Keratinocyte (primary cell): Measurements from ENCODE around the gene LARGE1. TPM values are rescaled to one million over a fixed set of nuclear protein-coding genes. Genes with fewer than 3 reads are reported as not detected.

Source experiments
- DNase-seq: peaks from one replicate; pipeline ENCODE4 v3.0.0-alpha.2; 2011; ENCODE audit warnings: low read depth, missing footprints, low spot score
- FAIRE-seq: peaks from 2 replicates; lab custom pipeline; 2011; peaks lifted over from hg19 to GRCh38; lab: Jason Lieb, UNC
- H2AFZ ChIP-seq: 2 replicates; pipeline ENCODE4 v1.6.0; 2012; ENCODE audit warnings: low read length, control low read depth, inconsistent platforms; ENCODE audit not compliant: control insufficient read depth
- H3K27ac ChIP-seq: 2 replicates; pipeline ENCODE4 v1.5.1; 2011; ENCODE audit warnings: low read length; ENCODE audit not compliant: control insufficient read depth, insufficient read depth
- H3K27me3 ChIP-seq: 3 replicates; pipeline ENCODE4 v1.6.0; 2011; ENCODE audit warnings: low read length; ENCODE audit not compliant: control insufficient read depth, insufficient read depth; ENCODE audit errors: extremely low read depth
- H3K36me3 ChIP-seq, 2 experiments: 2 replicates in 1 of 2; 3 replicates in 1 of 2; pipeline ENCODE4 v1.5.1; 2011; ENCODE audit warnings: low read length in 2 of 2, mild to moderate bottlenecking in 1 of 2; ENCODE audit not compliant: control insufficient read depth in 2 of 2, insufficient read depth in 2 of 2; ENCODE audit errors: extremely low read depth in 1 of 2
- H3K4me1 ChIP-seq: 3 replicates; pipeline ENCODE4 v1.5.1; 2011; ENCODE audit warnings: low read length; ENCODE audit not compliant: control insufficient read depth, insufficient read depth; ENCODE audit errors: extremely low read depth
- H3K4me2 ChIP-seq: 3 replicates; pipeline ENCODE4 v1.6.0; 2011; ENCODE audit warnings: low read depth, low read length; ENCODE audit not compliant: control insufficient read depth, insufficient read depth; ENCODE audit errors: extremely low read depth
- H3K4me3 ChIP-seq, 3 experiments: fragments of 200-600 bp in 1 of 3; sonication (generic) in 1 of 3; 2 replicates in 2 of 3; 3 replicates in 1 of 3; pipeline ENCODE4 v1.5.1; 2011 to 2016; ENCODE audit warnings: low read length in 3 of 3, mild to moderate bottlenecking in 3 of 3, control low read depth in 2 of 3, inconsistent platforms in 1 of 3, low read depth in 1 of 3, mixed read lengths in 1 of 3, mixed run types in 1 of 3, moderate library complexity in 1 of 3; ENCODE audit not compliant: control insufficient read depth in 2 of 3, insufficient read depth in 2 of 3; ENCODE audit errors: extremely low read depth in 1 of 3
- H3K79me2 ChIP-seq: 2 replicates; pipeline ENCODE4 v1.6.0; 2012; ENCODE audit warnings: low read length; ENCODE audit not compliant: control insufficient read depth, insufficient read depth
- H3K9ac ChIP-seq: 3 replicates; pipeline ENCODE4 v1.6.0; 2011; ENCODE audit warnings: low read length; ENCODE audit not compliant: control insufficient read depth, insufficient read depth; ENCODE audit errors: extremely low read depth
- H3K9me1 ChIP-seq: 3 replicates; pipeline ENCODE4 v1.6.0; 2011; ENCODE audit warnings: low read length; ENCODE audit not compliant: control insufficient read depth, insufficient read depth; ENCODE audit errors: extremely low read depth
- H3K9me3 ChIP-seq: 2 replicates; pipeline ENCODE4 v1.5.1; 2012; ENCODE audit warnings: low read depth, low read length; ENCODE audit not compliant: control insufficient read depth
- H4K20me1 ChIP-seq: 3 replicates; pipeline ENCODE4 v1.6.0; 2011; ENCODE audit warnings: low read length; ENCODE audit not compliant: control insufficient read depth, insufficient read depth; ENCODE audit errors: extremely low read depth
- CTCF ChIP-seq, 3 experiments: IDR thresholded peaks in 1 of 3; conservative IDR thresholded peaks in 1 of 3; optimal IDR thresholded peaks in 1 of 3; 2 replicates in 2 of 3; 3 replicates in 1 of 3; pipeline versions ENCODE3 to v1.5.1; 2011; ENCODE audit warnings: low read length in 3 of 3, mild to moderate bottlenecking in 3 of 3, moderate library complexity in 2 of 3, control low read depth in 1 of 3, inconsistent platforms in 1 of 3; ENCODE audit not compliant: insufficient read depth in 2 of 3; ENCODE audit errors: extremely low read depth in 1 of 3
- EZH2 ChIP-seq: IDR thresholded peaks from one replicate; pipeline ENCODE4 v1.6.1; 2012; ENCODE audit warnings: inconsistent platforms, mild to moderate bottlenecking, low read length, moderate library complexity
- dilution Hi-C: fragments of 300-500 bp; cut with MboI; formaldehyde crosslinking; loops from one replicate; pipeline ENCODE4 v1.7.0; 2020; ENCODE audit warnings: low sequenced_read_pairs; ENCODE audit not compliant: extremely low pct_ligation_motif_present
- polyA plus RNA-seq, 5 experiments: library from polyadenylated mRNA; depleted of rRNA in 3 of 5; stranded (reverse) in 3 of 5; stranded (forward) in 1 of 5; unstranded in 1 of 5; fragments of >200 nt; gene quantifications; 1 replicate in 1 of 5; 2 replicates in 3 of 5; 3 replicates in 1 of 5; pipeline versions ENCODE4 v1.2.1 to v1.2.3, GENCODE V29; 2011 to 2012; ENCODE audit warnings: missing spikeins in 2 of 5, low read depth in 1 of 5, low replicate concordance in 1 of 5

LARGE1 gene
- polyA plus RNA-seq, 1 donor (not counting 4 experiments of a cell fraction or from before 2014, with no cell fraction given), result 4.5 TPM

GRCh38 chr22:33515795-33516194 is 404.5 kb downstream of the LARGE1 start:
- Histone ChIP-seq H3K4me3 (no peak overlapping the region), H3K4me1 (no peaks in the 10 kb centered on the region), H3K9me1 (no peaks in the 10 kb centered on the region), H3K36me3 (no peaks in the 10 kb centered on the region), H3K27ac (no peak overlapping the region), H3K9ac (no peak overlapping the region), H3K4me2 (no peak overlapping the region), H3K79me2 (no peaks in the 10 kb centered on the region), H2AFZ (no peak overlapping the region), H4K20me1 (no peaks in the 10 kb centered on the region), H3K9me3 (no peaks in the 10 kb centered on the region), H3K27me3 (no peaks in the 10 kb centered on the region)
- DNase-seq (no peak), FAIRE-seq (no peak)
- dilution Hi-C loops, result no loop called here
- TF ChIP-seq CTCF (optimal IDR thresholded peaks at IDR 0.05 in 1 of 3, IDR thresholded peaks at IDR 0.05 in 1 of 3, conservative IDR thresholded peaks at IDR 0.05 in 1 of 3; ENCODE audit: extremely low read depth in 1 of 3, insufficient read depth in 2 of 3, low read length in 3 of 3) (no peak), EZH2 (no peak)

- TF ChIP-seq CTCF (optimal IDR thresholded peaks at IDR 0.05 in 1 of 3, IDR thresholded peaks at IDR 0.05 in 1 of 3, conservative IDR thresholded peaks at IDR 0.05 in 1 of 3; ENCODE audit: extremely low read depth in 1 of 3, insufficient read depth in 2 of 3, low read length in 3 of 3) (no peak), EZH2 (no peak)
- H3K36me3 ChIP-seq, result no peaks in the 10 kb centered on the region
- no peak for DNase-seq
- no peaks in the 10 kb centered on the region for H3K4me1 ChIP-seq
- no peaks in the 10 kb centered on the region for H3K79me2 ChIP-seq
- H3K27ac ChIP-seq, result no peak overlapping the region
- H3K9me1 ChIP-seq, result no peaks in the 10 kb centered on the region
- no peak for FAIRE-seq
- no peaks in the 10 kb centered on the region for H3K27me3 ChIP-seq
- no peaks in the 10 kb centered on the region for H3K9me3 ChIP-seq
- dilution Hi-C loops, result no loop called here
- no peak overlapping the region for H3K9ac ChIP-seq
- H4K20me1 ChIP-seq, result no peaks in the 10 kb centered on the region
- H3K4me3 ChIP-seq, result no peak overlapping the region
- no peak overlapping the region for H2AFZ ChIP-seq
- no peak overlapping the region for H3K4me2 ChIP-seq
Measured at GRCh38 chr22:33513388-33514338, 406.6 kb downstream of the LARGE1 start.
